Embryonic facial prominence (tissue), 1 donor: ENCODE data around the gene OR7G1.

ENCODE experiments used
- DNase-seq: peaks from one replicate; pipeline ENCODE4 v3.0.0-alpha.2; 2016; ENCODE audit errors: extremely low spot score

The OR7G1 gene

GRCh38 chr19:9115307-9115813 lies at the start of gene OR7G1:
OR7G1 (minus strand) TSS chr19:9115763; CDS start chr19:9115763, 0 bp downstream.
- no peak for DNase-seq

GRCh38 chr19:9165261-9165660 lies 49.7 kb upstream of the OR7G1 start:
- no peak for DNase-seq

GRCh38 chr19:9161427-9161826 lies 45.9 kb upstream of the OR7G1 start:
- no peak for DNase-seq

DNA sequence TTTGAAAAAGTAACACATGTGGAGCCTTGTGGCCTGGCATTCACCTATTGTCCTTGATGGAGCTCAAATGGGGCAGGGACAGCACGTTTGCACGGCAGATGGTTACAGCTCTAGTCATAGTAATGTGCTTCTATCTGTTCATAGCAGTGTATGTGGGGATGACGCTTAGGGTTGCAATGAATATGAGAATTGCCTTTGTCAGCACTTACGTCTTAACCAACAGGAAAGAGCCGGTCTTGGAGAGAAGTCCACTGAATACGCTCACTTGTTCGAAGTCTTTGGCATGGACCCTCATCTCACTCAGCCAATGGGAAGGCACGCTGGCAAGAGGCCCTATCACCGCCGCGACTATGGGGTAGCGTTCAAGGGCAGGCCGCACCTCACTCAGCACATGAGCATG lies 44.3 kb upstream of the OR7G1 start:
- DNase-seq = no peak

GRCh38 chr19:9156304-9156703 lies 40.7 kb upstream of the OR7G1 start:
- no peak for DNase-seq

- no peak for DNase-seq
These were observed 40.0 kb upstream of the OR7G1 start for GRCh38 chr19:9155591-9155990.

DNA sequence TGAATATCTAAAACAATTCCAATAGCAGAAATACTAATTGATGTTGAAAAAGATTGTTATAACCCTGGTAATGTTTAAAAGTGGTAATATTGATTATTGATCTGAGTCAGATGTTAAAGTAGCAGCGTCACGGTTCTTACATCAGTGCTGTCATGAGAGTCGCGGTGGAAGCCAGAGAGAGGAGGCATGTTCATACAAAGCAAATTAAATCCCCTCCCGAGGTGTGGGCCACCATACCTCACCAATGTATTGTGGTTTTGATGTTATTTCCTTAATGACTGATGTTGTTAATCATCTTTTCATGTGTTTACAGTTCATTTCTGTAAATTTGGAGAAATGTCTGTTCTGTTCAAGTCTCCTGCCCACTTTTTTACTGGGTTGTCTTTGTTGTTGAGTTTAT lies 35.8 kb upstream of the OR7G1 start:
- DNase-seq = no peak

DNA sequence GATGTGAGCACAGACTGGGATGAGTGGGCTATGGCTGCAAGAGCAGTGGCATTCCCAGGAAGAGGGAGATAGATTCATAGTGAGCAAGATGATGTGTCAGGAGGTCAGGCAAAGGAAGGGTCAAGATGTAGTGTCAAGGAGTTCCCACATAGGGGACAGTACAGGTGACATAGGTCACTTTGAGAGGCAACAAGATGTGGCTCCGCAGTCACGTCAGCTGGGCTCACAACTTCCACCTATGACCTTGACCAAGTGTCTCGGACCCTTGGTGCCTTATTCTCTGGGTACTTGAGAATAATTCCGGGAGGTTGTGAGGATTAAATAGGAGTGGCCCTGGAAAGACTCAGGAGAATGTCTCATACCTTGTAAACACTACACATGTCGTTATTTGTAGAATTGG lies 35.1 kb upstream of the OR7G1 start:
- no peak for DNase-seq

GRCh38 chr19:9149997-9150396 lies 34.4 kb upstream of the OR7G1 start:
- no peak for DNase-seq

GRCh38 chr19:9148697-9149096 lies 33.1 kb upstream of the OR7G1 start:
- no peak for DNase-seq

- no peak for DNase-seq
These were observed 31.3 kb upstream of the OR7G1 start for GRCh38 chr19:9146882-9147281.

- DNase-seq = no peak
These were observed 29.4 kb upstream of the OR7G1 start for GRCh38 chr19:9144920-9145319.

- DNase-seq = peak; percentile 94
These were observed 24.8 kb upstream of the OR7G1 start, which contains the start of gene ZNF317 for GRCh38 chr19:9140159-9140874. ZNF317 (plus strand) TSS chr19:9140397; CDS start chr19:9156017, 15,620 bp downstream.

GRCh38 chr19:9139609-9140158 lies 24.1 kb upstream of the OR7G1 start:
- no peak for DNase-seq

DNA sequence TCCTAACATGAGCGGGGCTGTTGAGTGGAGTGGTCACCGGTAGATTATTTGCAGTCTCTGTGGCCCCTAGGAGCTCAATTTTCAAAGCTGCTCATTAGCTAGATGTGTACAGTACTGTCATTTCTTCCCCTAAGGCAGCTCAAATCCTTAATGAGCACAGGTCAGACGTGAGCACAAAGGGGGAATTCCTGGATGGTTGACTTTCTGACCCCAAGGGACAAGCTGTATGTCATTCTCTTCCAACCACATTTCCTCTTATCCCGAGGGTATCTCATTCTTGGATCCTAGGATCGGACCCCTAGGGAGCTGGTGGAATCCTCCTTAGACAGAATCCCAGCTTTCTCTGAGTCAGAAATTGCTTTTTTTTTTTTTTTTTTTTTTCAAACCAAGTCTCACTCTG lies 16.9 kb upstream of the OR7G1 start:
- no peak for DNase-seq

- DNase-seq = no peak
These were observed 15.4 kb upstream of the OR7G1 start for GRCh38 chr19:9130965-9131364.

- no peak for DNase-seq
These were observed 12.6 kb upstream of the OR7G1 start for GRCh38 chr19:9128171-9128570.

- DNase-seq = no peak
These were observed 11.4 kb upstream of the OR7G1 start, which contains the start of gene OR7G3 for GRCh38 chr19:9126900-9127405. OR7G3 (minus strand) TSS chr19:9126950; CDS start chr19:9126950, 0 bp downstream.

DNA sequence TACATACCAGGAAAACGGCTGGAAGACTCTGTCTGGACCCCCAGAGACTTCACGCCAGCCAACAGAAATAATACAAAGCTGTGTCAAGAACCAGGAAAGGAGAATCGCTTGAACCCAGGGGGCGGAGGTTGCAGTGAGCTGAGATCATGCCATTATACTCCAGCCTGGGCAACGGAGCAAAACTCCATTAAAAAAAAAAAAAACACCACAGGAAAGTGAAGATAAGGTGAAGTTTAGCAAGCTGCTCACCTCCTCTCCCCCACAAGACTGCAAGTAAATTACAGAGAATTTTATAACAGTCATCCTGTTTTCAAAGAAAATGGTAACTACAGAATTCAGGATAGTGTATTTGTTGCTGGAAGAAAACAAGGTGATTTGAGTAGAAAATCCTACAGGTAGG lies 984 bp upstream of the OR7G1 start:
- DNase-seq = no peak

- DNase-seq = no peak
These were observed 5.6 kb downstream of the OR7G1 start for GRCh38 chr19:9109959-9110358.

DNA sequence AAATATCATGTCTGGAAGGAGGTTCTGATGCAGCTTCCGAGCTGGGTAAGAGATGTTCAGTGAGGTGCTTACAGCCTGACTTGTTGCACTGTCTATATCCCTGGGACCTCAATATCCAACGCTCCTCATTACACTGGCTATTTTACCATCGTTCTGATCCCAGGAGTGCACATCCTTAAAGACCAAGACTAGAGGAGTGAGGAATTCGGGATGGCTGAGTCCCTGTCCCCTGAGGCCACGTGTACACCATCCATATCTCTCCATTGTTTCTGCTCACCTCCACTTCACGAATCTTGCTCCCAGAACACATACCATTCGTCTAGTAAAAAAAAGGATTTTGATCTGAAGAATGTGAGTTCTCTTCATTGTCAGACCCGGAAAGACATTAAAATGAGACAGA lies 8.2 kb downstream of the OR7G1 start, which contains the start of gene OR7G2:
TSS of gene OR7G2 (minus strand) at position 101 of the 400 bp plus-strand sequence. CDS start 4,232 bp downstream, outside the sequence.
- no peak for DNase-seq

DNA sequence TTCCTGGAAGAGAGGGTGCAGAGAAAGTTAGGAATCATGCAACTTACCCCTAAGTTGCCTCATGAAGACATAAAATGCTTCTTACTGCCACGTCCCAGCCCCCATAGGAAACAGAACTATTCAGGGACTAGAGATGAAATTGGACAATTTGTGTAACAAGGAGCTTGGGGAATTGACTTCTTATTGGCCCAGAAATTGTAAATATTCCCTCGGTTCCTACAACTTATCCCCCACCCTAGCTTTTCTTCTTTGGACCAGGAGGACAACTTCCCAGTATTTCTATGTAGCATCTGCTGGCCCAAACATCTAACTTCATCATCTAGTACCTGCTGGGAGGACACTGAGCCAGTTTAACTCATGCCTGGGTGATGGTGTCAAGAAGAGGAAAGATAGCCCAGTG lies 28.8 kb downstream of the OR7G1 start, which contains the start of gene OR1M1:
TSS of gene OR1M1 (plus strand) at position 301 of the 400 bp plus-strand sequence. CDS start 6,184 bp downstream, outside the sequence.
- no peak for DNase-seq

DNA sequence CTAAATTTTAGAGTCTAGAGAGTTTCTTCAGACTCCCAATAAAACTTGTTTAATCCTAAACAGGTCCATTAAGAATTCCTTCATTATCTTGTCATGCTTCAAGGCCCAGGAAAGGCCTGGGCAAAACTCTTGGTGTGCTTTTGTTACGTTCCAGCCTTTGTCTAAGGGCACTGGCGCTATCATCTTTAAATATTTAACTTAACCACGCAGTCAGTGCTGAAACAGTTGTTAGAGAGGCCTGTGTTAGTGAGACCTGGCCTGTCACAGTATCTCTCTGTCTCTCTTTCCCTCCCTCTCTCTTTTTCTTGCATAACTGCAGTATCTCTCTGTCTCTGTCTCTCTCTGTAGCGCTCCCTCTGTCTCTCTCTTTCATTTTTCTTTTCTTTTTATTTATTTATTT lies 36.9 kb downstream of the OR7G1 start:
- no peak for DNase-seq
